NCI-H510A (cell line): ENCODE results near the gene NME3.

Experiments
- DNase-seq: peaks from one replicate; lab custom pipeline; 2025; lab: John Stamatoyannopoulos, UW

The NME3 gene

DNA sequence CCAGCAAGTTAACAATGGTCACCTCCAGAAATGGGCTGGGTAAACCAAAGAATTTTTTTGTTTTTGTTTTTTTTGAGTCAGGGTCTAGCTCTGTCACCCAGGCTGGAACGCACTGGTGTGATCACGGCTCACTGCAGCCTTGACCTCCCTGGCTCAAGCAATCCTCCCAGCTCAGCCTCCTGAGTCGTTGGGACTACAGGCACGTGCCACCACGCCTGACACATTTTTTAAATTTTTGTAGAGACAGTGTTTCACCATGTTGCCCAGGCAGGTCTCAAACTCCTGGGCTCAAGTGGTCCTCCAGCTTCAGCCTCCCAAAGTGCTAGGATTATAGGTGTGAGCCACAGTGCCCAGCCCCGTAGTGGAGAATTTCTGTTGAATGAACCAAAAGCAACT lies 9.3 kb upstream of the NME3 start:
- DNase-seq = no peak

DNA sequence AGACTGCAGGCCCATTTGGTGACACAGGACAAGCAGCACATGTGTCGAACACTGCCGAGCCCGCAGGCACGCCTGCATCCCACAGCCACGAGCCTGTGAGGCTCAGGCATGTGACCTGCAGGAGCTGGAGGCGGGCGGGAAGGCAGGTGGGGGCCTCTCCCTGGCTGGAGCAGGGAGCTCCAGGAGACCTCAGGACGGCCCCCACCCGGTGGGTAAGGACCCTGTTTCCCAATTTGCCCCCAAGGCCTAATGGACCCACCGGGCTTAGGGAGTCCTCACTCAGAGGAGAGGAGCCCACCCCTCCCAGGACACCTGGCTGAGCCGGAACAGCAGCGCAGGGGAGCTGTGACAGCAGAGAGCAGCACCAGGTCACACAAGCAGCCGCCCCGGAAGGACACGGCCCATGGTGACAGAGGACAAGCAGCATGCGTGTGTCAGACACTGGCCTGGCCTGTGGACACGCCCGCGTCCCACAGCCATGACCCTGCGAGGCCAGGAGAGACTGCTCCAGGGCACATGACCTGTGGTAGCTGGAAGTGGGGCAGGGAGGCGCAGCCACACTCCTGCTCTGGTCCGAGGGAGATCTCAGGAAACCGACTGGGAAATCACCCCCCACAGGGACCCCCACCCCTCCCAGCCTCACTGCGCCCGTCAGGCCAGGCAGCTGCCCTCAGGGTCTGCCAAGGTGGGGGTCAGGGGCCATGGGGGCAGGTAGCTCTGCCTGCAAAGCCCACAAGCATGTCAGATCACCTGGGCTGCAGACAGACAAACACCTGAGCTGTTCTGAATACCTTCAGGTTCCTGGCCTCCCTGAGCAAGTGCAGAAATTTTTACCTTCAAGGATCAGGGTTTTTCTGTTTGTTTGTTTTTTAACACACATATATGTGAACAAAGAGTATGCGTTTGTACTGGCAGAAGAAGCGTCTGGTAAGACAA lies 8.7 kb upstream of the NME3 start:
- DNase-seq = no peak

DNA sequence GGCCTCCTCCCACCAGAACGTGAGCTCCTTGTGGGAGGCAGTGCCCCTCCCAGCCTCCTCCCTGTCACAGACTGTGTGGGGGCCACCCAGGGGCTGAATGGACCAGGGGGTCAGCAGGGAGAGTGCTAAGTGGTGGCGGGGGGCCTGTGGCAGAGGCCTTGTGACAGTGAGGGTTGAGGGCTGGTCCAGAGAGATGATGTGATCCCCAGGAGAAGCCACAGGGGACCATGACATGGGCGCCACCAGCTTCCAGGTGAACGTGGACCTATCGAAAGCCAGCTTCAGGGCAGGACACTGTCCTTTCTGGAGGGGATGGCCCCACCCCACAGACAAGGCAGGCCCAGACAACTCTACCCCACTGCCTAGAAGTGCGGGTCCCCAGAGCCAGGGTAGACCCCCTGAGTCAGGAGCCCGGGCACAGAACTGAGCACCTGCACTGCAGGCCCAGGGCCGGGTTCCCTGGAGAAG lies 7.9 kb upstream of the NME3 start:
- DNase-seq = no peak

DNA sequence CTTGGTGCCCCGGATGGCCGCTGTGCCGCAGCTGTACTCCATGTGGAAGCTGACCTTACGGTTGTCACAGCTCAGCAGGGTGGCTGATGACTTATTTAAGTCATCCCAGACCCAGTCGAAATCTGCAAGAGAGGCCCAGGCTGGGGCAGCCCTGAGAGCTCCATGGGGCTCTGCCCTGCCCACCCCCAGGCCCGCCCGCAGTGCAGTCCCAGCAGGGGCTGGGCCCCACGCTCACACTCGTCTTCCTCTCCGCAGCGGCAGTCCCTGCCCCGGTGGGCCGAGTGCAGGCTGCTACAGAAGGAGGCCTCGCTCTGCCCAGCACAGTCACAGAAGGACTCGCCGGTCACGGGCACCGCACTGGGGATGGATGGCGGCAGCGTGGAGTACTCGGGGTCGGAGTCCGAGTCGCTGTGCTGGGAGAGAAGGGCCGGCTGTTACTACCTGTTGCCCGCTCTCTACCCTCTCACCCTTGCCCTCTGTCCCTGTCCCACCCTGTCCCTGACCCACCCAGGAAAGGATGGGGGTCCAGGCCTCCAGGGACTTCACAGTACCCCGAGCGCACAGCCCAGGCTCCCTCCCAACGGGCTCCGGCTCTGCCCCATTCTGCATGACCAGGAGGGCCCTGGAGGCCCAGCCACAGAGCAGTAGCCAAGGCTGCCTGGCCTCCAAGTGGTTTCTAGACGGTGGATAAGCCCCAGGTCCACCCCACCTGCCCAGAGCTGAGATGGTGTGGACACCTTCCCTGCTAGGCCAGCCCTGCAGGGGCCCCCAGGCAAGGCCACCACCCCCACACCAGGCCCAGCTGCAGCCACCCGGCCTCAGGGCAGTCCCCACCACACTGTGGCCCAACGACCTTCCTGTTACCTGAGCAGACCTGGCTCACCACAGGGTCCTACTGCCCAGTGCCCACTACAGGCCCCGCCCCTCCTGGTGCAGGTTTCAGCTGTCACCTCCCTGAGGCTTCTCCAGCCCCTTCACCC lies 7.1 kb upstream of the NME3 start:
- DNase-seq = no peak

DNA sequence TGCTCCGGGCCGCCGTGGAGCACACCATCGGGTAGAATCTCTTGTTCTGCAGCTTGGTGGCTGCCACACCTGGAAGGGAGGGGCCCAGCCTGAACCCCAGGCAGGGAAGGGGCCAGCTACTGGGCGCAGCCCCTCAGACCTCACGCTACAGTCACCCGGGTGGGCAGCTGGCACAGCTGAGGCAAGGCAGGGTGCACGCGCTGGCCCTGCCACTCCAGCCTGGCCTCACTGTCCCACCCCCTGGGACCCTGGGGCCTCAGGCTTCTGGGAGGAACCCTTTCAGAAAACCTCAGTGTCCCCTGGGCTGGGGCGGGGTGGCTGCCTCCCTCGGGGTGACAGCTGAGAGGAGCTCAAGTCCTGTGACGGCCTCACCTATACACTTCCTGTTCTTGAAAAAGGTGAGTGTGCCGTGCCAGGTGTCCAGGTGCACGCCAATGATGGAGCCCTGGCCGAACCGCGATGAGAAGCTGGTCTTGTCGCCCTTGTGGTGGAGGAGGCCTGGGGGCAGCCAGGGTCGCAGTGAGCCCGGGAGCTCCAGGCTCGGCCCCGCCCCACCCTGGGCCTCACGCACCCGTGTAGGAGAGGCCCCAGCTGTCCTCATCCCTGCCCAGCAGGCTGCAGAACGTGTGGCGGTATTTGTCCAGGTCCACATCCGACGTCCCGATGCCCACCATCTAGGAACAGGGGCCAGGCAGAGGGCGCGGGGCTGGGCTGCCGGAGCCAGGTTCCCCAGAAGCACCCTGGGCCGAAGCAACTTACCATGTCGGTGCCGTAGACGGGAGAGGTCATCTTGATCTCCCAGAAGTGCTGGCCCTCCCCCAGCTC lies 6.2 kb upstream of the NME3 start:
- DNase-seq = no peak

DNA sequence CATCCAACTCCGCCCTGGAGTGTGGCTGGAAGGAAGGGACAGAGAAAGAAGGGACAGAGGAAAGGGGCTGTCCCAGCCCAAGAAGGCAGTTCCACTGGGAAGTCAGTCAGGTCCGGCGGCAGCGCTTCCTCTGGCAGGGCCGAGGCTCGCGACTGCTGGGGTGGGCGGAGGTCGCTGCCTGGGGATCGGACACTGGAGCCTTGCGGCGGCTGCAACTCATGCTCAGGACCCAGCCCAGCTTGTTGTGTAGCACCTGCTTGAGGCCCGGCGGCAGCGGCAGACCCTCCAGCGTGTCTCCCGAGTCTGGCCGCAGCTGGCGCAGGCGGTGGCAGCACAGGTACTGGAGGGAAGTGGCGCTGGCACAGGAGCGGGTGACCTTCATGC lies 5.6 kb upstream of the NME3 start:
- no peak for DNase-seq

DNA sequence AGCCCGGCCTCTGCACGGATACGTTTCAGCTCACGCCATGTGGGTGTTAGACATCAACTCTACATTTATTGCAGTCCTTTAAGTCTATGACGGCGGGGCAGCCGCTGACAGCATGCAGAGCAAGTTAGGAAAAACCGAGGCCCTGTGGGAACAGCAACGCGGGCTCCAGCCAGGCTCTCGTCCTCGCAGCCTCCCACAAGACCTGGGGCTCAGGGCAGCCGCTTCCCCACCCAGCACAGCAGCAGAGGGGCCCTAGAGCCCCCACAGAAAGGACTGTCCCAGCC lies 5.3 kb upstream of the NME3 start:
- no peak for DNase-seq

DNA sequence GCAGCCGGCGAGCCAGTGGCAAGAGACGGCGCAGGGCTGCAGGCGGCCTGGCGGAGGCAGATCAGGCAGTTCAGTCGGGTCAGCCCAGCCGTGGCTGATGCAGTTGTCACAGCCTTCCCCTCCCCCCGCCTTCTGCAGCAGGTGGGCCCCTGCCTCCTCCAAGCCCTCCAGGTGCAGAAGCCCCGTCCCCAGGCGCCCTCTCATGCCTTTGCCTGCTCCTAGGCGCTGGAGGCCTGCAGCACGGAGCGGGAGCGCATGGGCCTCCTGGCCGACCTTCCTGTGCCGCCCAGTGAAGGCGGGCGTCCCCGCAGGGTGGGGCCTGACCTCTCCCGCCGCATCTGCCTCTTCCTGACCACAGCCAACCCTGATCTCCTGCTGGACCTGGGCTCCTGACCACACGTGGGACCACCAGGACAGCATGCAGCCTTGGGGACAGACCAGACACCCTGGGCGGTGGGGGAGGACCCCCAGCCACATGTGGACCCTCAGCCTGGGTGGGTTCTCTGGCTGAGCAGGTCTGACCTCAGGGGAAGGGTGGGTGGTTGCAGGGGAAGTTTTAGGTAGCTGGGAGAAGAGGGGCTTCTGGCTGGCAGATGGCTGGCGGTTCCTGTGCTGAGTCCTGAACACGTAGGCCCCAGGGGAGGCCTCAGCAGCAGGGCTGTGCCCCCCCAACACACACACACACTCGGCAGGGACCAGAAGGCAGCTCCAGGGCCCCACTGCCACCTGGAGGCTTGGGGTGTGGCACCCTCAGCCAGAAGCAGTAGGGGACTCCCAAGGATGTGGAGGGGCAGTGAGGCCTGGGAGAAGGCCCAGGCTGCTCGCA lies 4.7 kb upstream of the NME3 start:
- DNase-seq = no peak

DNA sequence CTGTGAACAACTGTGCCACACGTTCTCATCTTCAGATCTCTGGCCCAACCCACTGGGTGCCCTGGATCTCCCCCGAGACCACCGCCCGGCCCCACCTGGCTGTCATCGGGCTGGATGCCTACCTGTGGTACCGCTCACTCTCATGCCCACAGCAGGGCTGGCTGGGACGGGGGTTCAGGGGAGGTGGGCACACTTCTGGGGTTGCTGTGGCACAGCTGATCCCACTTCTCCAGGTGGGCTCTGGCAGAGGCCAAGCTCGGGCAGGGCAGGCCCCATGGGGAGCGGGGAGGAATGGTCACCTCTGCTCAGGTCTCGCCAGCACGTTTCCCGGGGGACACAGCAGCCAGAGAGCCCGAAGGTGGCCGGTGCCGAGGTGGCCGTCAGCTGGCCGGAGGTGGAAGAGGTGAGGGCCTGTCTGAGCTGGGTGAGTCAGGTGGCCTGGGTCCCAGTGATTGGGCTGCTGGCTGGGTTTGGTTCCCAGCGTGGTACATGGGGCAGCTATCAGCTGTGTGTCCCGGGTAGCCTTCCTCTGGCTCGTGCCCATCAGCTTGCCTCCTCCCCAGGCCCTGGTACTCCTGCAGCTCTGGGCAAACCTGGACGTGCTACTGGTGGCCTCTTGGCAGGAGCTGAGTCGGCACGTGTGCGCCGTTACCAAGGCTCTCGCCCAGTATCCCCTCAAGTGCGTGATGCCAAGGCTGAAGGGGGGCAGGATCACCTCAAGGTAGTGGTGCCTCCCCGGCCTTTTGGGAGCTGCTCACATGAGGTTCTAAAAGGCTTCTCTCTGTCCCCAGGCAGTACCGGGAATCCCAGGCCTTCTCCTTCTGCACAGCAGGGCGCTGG lies 3.9 kb upstream of the NME3 start:
- no peak for DNase-seq

DNA sequence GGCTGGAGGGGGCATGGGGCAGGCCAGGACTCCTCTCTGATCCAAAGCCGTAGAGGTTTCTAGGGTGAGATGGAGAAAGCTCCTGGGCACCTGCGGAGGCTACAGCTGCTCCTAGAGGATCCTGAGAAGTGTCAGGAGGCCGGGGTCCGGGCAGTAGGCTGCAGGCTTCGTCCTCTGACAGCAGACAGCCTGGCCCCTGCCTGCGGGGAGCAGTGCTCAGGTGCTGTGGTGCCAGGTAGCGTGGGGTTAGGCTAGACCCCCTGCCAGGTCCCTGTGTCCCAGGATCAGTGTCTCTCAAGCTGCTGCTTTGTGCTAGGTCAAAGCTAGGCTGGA lies 3.1 kb upstream of the NME3 start:
- no peak for DNase-seq

DNA sequence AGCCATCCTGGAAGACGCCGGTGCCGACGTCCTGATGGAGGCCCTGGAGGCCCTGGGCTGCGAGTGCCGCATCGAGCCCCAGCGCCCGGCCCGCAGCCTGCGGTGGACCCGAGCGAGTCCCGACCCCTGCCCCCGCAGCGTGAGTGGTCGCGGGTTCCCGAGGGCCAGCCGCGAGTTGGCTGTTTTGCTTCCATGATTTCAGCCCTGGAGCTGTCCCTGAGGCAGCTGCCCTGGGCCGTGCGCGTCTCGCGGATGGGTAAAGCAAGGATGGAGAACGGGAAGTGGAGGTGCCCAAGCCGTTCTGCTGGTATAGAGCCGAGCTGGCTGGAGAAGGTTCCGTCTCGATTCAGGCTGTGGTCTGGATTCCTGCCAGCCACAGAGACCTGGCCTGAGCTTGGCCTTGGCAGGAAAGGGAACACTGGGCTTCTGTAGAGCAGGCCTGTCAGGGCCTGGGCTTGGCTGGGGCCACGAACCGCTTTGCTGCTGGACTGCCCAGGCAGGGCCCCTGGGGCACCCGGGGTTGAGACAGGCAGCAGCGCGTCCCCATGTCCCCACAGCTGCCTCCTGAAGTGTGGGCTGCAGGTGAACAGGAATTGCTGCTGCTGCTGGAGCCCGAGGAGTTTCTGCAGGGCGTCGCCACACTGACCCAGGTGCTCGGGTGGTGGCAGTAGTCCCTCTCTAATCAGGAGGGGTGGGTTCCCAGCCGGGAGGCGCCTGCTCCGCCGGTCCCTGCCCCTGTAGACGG lies 2.5 kb upstream of the NME3 start:
- DNase-seq = no peak

DNA sequence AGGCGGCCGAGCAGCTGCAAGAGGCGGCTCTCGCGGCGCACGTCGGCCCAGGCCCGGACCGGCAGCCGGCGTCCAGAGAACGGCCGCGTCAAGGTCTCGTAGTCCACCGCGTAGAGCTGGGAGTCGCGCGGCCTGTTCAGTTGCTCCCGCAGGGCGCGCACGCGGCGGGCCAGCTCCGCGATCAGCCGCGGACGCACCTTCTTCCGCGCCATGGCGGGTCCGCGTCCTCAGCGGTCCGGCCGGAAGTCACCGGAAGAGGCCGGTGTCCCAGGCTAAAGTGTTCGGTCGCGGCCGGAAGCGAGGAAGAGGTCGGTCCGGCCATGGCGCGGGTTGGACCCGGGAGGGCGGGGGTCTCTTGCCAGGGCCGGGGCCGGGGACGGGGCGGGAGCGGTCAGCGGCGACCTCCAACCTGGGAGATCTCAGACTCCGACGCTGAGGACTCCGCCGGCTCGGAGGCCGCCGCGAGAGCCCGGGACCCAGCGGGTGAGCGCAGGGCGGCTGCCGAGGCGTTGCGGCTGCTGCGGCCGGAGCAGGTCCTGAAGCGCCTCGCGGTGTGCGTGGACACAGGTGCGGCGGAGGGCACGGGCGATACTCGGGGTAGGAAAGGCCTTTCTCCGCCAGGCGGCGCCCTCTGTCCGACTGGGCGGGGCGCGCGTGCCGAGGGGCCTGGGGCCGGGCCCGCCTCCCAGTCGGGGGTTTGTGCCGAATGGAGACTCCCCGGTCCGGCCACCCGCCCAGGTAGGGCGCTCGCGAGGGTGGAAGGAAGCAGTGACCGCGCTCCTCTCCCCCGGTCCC lies 1.8 kb upstream of the NME3 start, which contains the start of gene MRPS34:
MRPS34 (minus strand) TSS at position 227 of the 795 bp plus-strand sequence; CDS start at position 212, 15 bp downstream.
- peak; percentile 53 for DNase-seq

DNA sequence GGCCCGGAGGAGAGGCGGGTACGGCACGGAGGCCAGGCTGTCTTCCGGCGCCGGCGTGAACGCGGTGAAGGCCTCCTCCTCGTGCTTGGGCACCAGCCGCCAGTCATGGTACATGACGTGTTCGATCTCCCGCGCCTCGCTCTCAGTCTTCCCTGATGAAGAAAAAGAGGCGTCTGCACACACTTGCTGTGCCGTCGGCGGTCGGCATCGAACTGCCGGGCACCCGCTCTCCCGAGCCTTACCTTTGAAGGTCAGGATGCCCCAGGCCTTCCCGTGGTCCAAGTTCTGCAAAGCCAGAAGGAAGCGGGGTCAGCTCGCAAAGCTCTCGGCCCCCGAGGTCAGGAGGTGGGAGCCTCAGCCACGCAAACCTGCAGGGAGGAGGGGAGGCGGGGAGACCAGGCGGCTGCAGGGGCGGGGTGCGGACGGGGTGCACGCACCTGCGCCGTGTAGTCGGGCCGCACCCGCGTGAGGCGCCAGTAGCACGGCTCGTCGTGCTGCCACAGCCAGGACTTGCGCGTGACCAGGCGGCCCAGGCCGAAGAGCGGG lies 1.1 kb upstream of the NME3 start, which contains the start of gene EME2:
EME2 (plus strand) TSS at position 449 of the 546 bp plus-strand sequence. CDS start 418 bp downstream, outside the sequence.
- no peak for DNase-seq

DNA sequence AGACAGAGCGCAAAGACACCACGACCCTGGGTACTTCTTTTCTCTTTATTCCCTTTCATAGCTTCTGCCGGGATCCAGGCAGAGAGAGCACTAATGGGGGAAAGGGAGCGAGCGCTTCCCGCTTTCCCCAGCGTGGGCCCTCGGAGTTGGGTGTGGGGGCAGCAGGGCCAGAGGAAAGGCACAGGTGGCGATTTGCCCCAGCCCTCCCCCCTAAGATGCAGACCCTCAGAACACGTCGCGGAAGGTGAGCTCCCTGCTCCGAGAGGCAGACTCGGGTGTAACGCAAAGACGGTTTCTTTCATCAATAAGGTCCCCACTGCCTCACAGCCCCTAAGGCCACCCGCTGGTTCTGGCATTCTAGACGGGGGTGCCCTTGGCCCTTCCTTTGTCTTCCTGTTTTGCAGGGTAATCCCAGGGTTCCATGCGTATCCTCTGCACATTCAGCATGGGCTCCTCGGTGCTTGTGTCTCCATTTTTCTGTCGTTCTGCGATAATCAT lies 570 bp upstream of the NME3 start:
- no peak for DNase-seq

DNA sequence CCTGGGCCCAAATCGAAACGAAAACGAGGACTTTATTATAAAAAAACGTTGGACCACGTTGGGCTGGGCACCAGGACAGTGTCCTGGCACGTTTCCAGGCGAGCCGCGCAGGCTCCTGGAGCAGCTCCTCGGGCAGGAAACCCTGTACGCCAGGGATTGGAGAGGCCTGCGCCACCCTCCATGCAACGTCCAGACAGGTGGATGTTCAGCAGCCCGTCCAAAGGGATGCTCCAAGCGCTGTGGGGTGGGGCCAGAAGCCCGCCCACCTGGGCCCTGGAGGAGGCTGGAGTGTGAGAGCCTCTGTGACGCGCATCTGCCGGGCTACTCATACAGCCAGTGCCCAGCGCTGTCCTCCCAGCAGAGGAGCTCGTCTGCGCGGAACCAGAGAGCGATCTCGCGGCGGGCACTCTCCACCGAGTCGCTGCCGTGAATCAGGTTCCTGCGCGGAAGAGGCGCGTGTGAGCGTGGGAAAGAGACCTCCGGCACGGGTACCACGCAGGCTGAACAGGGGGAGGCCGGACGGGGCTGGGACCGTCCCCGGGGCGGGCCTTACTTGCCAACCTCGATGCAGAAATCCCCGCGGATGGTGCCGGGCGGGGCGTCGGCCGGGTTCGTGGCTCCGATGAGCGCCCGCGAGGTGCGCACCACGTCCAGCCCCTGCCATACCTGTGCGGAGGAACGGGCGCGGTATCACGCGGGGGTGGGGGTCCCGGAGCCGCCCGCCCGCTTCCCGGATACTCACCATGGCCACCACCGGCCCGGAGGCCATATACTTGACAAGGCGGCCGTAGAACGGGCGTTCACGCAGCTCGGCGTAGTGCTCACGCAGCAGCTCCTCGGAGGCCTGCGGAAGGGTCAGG lies 785 bp downstream of the NME3 start:
- peak; percentile 78 for DNase-seq

DNA sequence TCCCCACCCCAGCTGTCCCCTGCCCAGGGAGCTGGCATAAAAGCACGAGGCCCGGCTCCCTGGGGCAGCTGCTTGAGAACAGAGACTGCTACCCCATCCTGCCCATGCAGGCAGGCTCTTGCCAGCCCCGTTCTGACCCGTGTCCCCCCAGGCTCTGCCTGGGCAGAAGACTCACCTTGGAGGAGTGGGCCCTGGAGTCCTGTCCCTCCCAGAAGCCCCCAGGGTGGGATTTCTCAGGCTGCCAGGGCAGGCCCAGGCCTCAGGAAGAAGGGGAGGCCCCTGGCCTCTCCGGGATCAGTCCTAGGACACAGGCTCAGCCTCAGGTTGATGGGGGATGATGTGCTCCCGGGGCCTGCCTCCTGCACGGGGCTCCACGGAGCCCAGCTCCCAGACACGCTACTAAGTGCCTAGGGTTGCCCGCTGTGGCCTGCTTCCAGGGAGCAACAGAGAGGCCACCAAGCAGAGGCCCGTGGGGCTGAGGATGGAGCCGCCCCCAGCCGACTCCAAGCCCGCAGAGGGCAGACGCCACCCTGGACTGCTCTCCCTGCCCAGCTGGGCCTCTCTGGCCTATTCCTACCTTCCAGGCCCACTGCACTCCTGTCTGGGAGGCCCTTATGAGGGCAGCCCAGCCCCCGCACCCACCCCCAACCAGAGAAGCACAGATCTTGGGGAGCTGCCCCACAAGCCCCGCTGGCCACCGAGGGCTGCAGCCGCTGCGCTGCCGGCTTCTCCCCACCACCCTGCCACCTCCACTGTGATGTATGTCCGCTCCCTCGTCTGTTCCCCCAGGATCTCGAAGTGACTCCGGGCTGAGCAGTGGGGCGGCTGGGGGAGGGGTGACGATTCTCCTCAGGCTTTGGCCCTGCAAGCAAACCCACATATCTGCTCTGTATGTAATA lies 1.7 kb downstream of the NME3 start:
- DNase-seq = no peak
